GM12878 (cell line): Measurements from ENCODE around the gene C1orf174. TPM values are rescaled to one million over a fixed set of nuclear protein-coding genes. Genes with fewer than 3 reads are reported as not detected.

Experiments used
- ATAC-seq: fragments of 200-7000 bp; cut with Tn5 transposase; 3 replicates; pipeline ENCODE4 v1.9.1; 2020; ENCODE audit warnings: mild to moderate bottlenecking, moderate library complexity
- BruUV-seq: library from RNA; stranded (reverse); fragments of 400-500 nt; replicated peaks from 2 replicates; lab custom pipeline; 2021; lab: Mats Ljungman, UMichigan
- CTCF ChIA-PET: fragments of 300-600 bp; sonication (Branson Sonifier 250); formaldehyde crosslinking; extraction: SDS; loops from one replicate; lab custom pipeline; 2021; ENCODE audit warnings: inconsistent platforms; lab: Yijun Ruan, JAX
- POLR2A ChIA-PET: fragments of 350-600 bp; formaldehyde crosslinking; extraction: SDS; loops from one replicate; lab custom pipeline; 2021; ENCODE audit warnings: inconsistent platforms; lab: Charles Lee
- RAD21 ChIA-PET: fragments of 300-600 bp; sonication (Branson Sonifier 250); formaldehyde crosslinking; loops from one replicate; lab custom pipeline; 2023; ENCODE audit warnings: antibody characterized with exemption; ENCODE audit not compliant: unreplicated experiment; lab: Charles Lee
- SMC1A ChIA-PET: fragments of 300-600 bp; sonication (Branson Sonifier 250); formaldehyde crosslinking; loops from one replicate; lab custom pipeline; 2023; ENCODE audit not compliant: unreplicated experiment, uncharacterized antibody; lab: Charles Lee
- DNase-seq: peaks from one replicate; pipeline ENCODE4 v3.0.0-alpha.2; 2011; ENCODE audit warnings: low read depth, low spot score
- FAIRE-seq: peaks from 3 replicates; lab custom pipeline; 2011; peaks lifted over from hg19 to GRCh38; lab: Jason Lieb, UNC
- H2AFZ ChIP-seq: 2 replicates; pipeline ENCODE4 v1.6.0; 2011; ENCODE audit warnings: low read depth, low read length, control low read depth; ENCODE audit not compliant: control insufficient read depth
- H3K27ac ChIP-seq: 2 replicates; pipeline ENCODE4 v1.5.1; 2011; ENCODE audit warnings: control low read depth; ENCODE audit not compliant: control insufficient read depth, insufficient read depth
- H3K27me3 ChIP-seq, 2 experiments: replicated peaks in 1 of 2; 2 replicates each; pipeline versions ENCODE4 v1.6.0 to v1.6.1; 2011; ENCODE audit warnings: low read length in 1 of 2; ENCODE audit not compliant: control insufficient read depth in 2 of 2, insufficient read depth in 2 of 2
- H3K36me3 ChIP-seq, 2 experiments: 2 replicates each; pipeline ENCODE4 v1.5.1; 2011; ENCODE audit warnings: low read length in 1 of 2; ENCODE audit not compliant: control insufficient read depth in 2 of 2, insufficient read depth in 2 of 2
- H3K4me1 ChIP-seq: 2 replicates; pipeline ENCODE4 v1.6.1; 2011; ENCODE audit warnings: mild to moderate bottlenecking, low read length, moderate library complexity, mixed read lengths; ENCODE audit not compliant: control insufficient read depth, insufficient read depth
- H3K4me2 ChIP-seq: 2 replicates; pipeline ENCODE4 v1.6.0; 2011; ENCODE audit warnings: control low read depth; ENCODE audit not compliant: control insufficient read depth, insufficient read depth
- H3K4me3 ChIP-seq: fragments of 200-600 bp; sonication (generic); 2 replicates; pipeline ENCODE4 v1.5.1; 2016
- H3K79me2 ChIP-seq: 2 replicates; pipeline ENCODE4 v1.6.0; 2011; ENCODE audit warnings: low read length; ENCODE audit not compliant: control insufficient read depth, insufficient read depth
- H3K9ac ChIP-seq: 2 replicates; pipeline ENCODE4 v1.8.0; 2011; ENCODE audit warnings: low read length, control low read depth, mixed read lengths; ENCODE audit not compliant: control insufficient read depth, insufficient read depth
- H3K9me3 ChIP-seq: replicated peaks from 3 replicates; pipeline ENCODE4 v1.5.1; 2011; ENCODE audit warnings: mild to moderate bottlenecking, low read length; ENCODE audit not compliant: control insufficient read depth, insufficient read depth
- H4K20me1 ChIP-seq: 2 replicates; pipeline ENCODE4 v1.6.0; 2011; ENCODE audit not compliant: control insufficient read depth, insufficient read depth
- EED ChIP-seq: sonication (generic); IDR thresholded peaks from 2 replicates; pipeline ENCODE4 v1.6.1; 2016; ENCODE audit warnings: antibody characterized with exemption, low read depth
- FOXK2 ChIP-seq: fragments of 450-650 bp; IDR thresholded peaks from 2 replicates; pipeline ENCODE4 v1.6.1; 2017; ENCODE audit warnings: mild to moderate bottlenecking, moderate library complexity
- GABPA ChIP-seq: IDR thresholded peaks from 2 replicates; pipeline ENCODE4 v1.6.1; 2014; ENCODE audit warnings: antibody characterized with exemption, low read depth, mild to moderate bottlenecking, inconsistent platforms
- HDGF ChIP-seq: fragments of 450-650 bp; IDR thresholded peaks from 2 replicates; pipeline ENCODE4 v1.6.1; 2016; ENCODE audit warnings: antibody characterized with exemption
- JUND ChIP-seq: IDR thresholded peaks from 2 replicates; pipeline ENCODE4 v1.6.1; 2012; ENCODE audit warnings: low read depth, mild to moderate bottlenecking, low read length, improper control_type of control experiment, moderate library complexity
- KDM1A ChIP-seq: fragments of 200-600 bp; sonication (generic); IDR thresholded peaks from 2 replicates; pipeline ENCODE4 v1.6.1; 2016; ENCODE audit warnings: borderline replicate concordance
- MYC ChIP-seq: IDR thresholded peaks from 2 replicates; pipeline ENCODE4 v1.6.1; 2011; ENCODE audit warnings: mild to moderate bottlenecking, low read length, moderate library complexity, inconsistent platforms; ENCODE audit not compliant: insufficient read depth, insufficient replicate concordance, insufficient read length, severe bottlenecking
- NFIC ChIP-seq: IDR thresholded peaks from 2 replicates; pipeline ENCODE4 v1.6.1; 2012; ENCODE audit warnings: low read depth, mild to moderate bottlenecking, inconsistent platforms, low read length, moderate library complexity
- NFYA ChIP-seq: IDR thresholded peaks from 2 replicates; pipeline ENCODE4 v1.6.1; 2011; ENCODE audit warnings: low read depth, mild to moderate bottlenecking, low read length, improper control_type of control experiment, borderline replicate concordance
- NRF1 ChIP-seq: conservative IDR thresholded peaks from 2 replicates; pipeline ENCODE4 v1.6.1; 2011; ENCODE audit warnings: mild to moderate bottlenecking, low read depth, low read length, improper control_type of control experiment
- POLR2AphosphoS2 ChIP-seq: IDR thresholded peaks from 2 replicates; pipeline ENCODE4 v1.6.1; 2011; ENCODE audit warnings: low read depth, mild to moderate bottlenecking, low read length, improper control_type of control experiment, moderate library complexity
- RBBP5 ChIP-seq: fragments of 200-600 bp; sonication (generic); conservative IDR thresholded peaks from 2 replicates; pipeline ENCODE4 v1.6.1; 2016
- RUNX3 ChIP-seq: IDR thresholded peaks from 2 replicates; pipeline ENCODE4 v1.6.1; 2012; ENCODE audit warnings: low read length, inconsistent platforms
- SMAD5 ChIP-seq: IDR thresholded peaks from 2 replicates; pipeline ENCODE4 v1.6.1; 2016; ENCODE audit warnings: antibody characterized with exemption, low read depth
- YBX1 ChIP-seq: fragments of 450-650 bp; IDR thresholded peaks from 2 replicates; pipeline ENCODE4 v1.6.1; 2016; ENCODE audit warnings: antibody characterized with exemption
- ZZZ3 ChIP-seq: IDR thresholded peaks from 2 replicates; pipeline ENCODE4 v1.6.1; 2011; ENCODE audit warnings: low read depth; ENCODE audit not compliant: control insufficient read depth, insufficient read length
- WGBS: methylation state at CpG from one replicate; pipeline ENCODE4 v1.1.6; 2016; ENCODE audit warnings: low lambda C conversion rate; ENCODE audit not compliant: insufficient replicate concordance, insufficient coverage; ENCODE audit errors: missing lambda C conversion rate; 5-methylcytosine and 5-hydroxymethylcytosine counted together
- in situ Hi-C: fragments of 300-500 bp; cut with MboI; formaldehyde crosslinking; loops from 9 replicates; pipeline ENCODE4 v1.14.3; 2018; ENCODE audit warnings: mixed read lengths
- intact Hi-C: fragments of 100-400 bp; cut with micrococcal nuclease; formaldehyde crosslinking; loops from one replicate; pipeline ENCODE4 v1.14.2; 2022; ENCODE audit not compliant: unreplicated experiment
- polyA plus RNA-seq, 11 experiments: library from polyadenylated mRNA; depleted of rRNA in 4 of 11; unstranded in 6 of 11; stranded (reverse) in 5 of 11; fragments of >200 nt; fragmentation: Nextera tagmentation in 4 of 11; fragmentation: Illumina TruSeq in 1 of 11; extraction: Ambion mirVana in 4 of 11; extraction: Trizol in 1 of 11; gene quantifications; 1 replicate in 1 of 11; 2 replicates in 10 of 11; pipeline versions ENCODE4 v1.2.1 to v1.2.3, GENCODE V29; 2011 to 2016; ENCODE audit warnings: inconsistent platforms in 2 of 11, missing spikeins in 2 of 11, low read depth in 1 of 11
- total RNA-seq, 4 experiments: library from RNA; depleted of rRNA in 3 of 4; stranded (reverse); fragments of >200 nt in 3 of 4; fragmentation: Illumina TruSeq in 1 of 4; extraction: Trizol in 1 of 4; gene quantifications; 2 replicates each; pipeline versions ENCODE4 v1.2.1 to v1.2.3, GENCODE V29; 2013 to 2021
- TF ChIP-seq, protein P1 (sequence below): fragments of 450-650 bp; IDR thresholded peaks from 2 replicates; pipeline ENCODE4 v1.6.1; 2017; ENCODE audit warnings: mild to moderate bottlenecking, moderate library complexity
- TF ChIP-seq, protein P2 (sequence below): fragments of 450-650 bp; formaldehyde crosslinking; IDR thresholded peaks from 2 replicates; pipeline ENCODE4 v1.4.0; 2020; ENCODE audit warnings: mild to moderate bottlenecking, moderate library complexity

The C1orf174 gene
- total and polyA plus RNA-seq, 10 of the 15 experiments (the other 5 are each of a cell fraction or from before 2014, with no cell fraction given), result 17.5 to 35.4 (median 25.1) TPM

DNA sequence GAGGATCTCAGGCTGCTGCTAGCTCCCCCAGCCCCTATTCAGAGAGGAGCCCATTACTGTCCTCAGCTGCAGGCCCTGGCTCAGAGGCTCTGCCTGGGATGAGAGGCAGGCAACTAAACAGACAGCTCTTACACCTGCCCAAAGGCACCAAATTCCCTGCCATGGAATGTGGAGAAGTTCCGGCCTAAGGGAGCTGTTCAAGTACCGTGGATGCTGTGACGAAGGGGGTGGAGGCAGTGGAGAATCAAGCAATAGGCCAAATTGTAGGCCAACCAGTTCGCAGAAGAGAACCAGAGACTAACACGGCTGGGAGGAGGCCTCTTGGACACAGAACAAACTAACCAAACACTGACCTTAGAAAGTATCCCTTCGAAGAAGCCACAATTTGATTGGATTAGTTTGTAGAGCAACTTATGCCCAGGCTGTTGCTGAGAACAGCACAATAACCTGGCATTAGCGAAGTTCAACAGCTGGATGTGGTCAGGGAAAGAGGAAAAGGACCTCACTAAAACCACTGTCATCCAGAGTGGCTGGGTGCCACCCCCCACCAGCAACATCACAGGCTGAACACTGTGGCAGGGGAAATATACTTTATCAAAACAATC is 3.6 kb downstream of the C1orf174 start (continued):
- TF ChIP-seq, protein P1, sequence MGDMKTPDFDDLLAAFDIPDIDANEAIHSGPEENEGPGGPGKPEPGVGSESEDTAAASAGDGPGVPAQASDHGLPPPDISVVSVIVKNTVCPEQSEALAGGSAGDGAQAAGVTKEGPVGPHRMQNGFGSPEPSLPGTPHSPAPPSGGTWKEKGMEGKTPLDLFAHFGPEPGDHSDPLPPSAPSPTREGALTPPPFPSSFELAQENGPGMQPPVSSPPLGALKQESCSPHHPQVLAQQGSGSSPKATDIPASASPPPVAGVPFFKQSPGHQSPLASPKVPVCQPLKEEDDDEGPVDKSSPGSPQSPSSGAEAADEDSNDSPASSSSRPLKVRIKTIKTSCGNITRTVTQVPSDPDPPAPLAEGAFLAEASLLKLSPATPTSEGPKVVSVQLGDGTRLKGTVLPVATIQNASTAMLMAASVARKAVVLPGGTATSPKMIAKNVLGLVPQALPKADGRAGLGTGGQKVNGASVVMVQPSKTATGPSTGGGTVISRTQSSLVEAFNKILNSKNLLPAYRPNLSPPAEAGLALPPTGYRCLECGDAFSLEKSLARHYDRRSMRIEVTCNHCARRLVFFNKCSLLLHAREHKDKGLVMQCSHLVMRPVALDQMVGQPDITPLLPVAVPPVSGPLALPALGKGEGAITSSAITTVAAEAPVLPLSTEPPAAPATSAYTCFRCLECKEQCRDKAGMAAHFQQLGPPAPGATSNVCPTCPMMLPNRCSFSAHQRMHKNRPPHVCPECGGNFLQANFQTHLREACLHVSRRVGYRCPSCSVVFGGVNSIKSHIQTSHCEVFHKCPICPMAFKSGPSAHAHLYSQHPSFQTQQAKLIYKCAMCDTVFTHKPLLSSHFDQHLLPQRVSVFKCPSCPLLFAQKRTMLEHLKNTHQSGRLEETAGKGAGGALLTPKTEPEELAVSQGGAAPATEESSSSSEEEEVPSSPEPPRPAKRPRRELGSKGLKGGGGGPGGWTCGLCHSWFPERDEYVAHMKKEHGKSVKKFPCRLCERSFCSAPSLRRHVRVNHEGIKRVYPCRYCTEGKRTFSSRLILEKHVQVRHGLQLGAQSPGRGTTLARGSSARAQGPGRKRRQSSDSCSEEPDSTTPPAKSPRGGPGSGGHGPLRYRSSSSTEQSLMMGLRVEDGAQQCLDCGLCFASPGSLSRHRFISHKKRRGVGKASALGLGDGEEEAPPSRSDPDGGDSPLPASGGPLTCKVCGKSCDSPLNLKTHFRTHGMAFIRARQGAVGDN, result no peak
- TF ChIP-seq ZZZ3 (no peak), FOXK2 (no peak), HDGF (no peak)

DNA sequence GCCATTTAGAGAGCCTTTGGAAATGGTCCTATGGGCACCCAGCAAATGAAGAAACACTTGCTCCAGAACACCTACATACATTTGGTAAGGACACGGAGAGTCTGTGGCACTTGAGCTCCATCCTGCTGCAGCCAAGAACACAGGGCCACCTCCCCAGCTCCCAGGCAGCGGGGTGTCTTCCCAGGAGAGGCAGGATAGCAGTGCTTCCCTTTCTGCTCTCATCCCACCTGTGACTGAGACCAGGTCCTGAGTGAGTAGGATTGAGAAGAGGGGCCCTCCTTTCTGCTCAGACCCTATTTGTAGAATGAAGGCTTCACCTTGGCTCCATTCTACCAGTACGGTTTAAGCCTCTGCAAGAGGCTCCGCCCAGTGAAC is 4.1 kb downstream of the C1orf174 start:
- FAIRE-seq, result no peak
- SMC1A ChIA-PET, result no interaction called here
- WGBS, result 96% methylated on average over 4 of the region's 4 CpGs
- in situ Hi-C loops (no loop called here), intact Hi-C loops (no loop called here)
- H3K79me2 ChIP-seq, result peaks cover 30% of the 10 kb centered on the region
- no peaks in the 10 kb centered on the region; the same call in 2 of the 3 replicates for H3K9me3 ChIP-seq
- H3K27me3 ChIP-seq, result no peaks in the 10 kb centered on the region
- POLR2A ChIA-PET, result no interaction called here
- peaks cover 0 to 2% of the 10 kb centered on the region in 2 experiments; a peak in 1 of 4 replicates for H3K36me3 ChIP-seq
- H3K27ac ChIP-seq, result no peak overlapping the region
- RAD21 ChIA-PET, result no interaction called here
- no peak overlapping the region for H3K4me2 ChIP-seq
- CTCF ChIA-PET, result no interaction called here
- H4K20me1 ChIP-seq, result no peaks in the 10 kb centered on the region
- H3K4me1 ChIP-seq, result peaks cover 10% of the 10 kb centered on the region
- no peak for ATAC-seq
- DNase-seq, result no peak
- H2AFZ ChIP-seq, result no peak overlapping the region
- no TSS peak for BruUV-seq
- H3K9ac ChIP-seq, result no peak overlapping the region
- H3K4me3 ChIP-seq, result no peak overlapping the region
- TF ChIP-seq EED (no peak), KDM1A (no peak), YBX1 (no peak), SMAD5 (no peak), NRF1 (no peak), NFYA (no peak), RUNX3 (no peak), RBBP5 (no peak), NFIC (no peak), POLR2AphosphoS2 (no peak), GABPA (no peak), MYC (no peak), JUND (no peak)
- TF ChIP-seq, protein P2, sequence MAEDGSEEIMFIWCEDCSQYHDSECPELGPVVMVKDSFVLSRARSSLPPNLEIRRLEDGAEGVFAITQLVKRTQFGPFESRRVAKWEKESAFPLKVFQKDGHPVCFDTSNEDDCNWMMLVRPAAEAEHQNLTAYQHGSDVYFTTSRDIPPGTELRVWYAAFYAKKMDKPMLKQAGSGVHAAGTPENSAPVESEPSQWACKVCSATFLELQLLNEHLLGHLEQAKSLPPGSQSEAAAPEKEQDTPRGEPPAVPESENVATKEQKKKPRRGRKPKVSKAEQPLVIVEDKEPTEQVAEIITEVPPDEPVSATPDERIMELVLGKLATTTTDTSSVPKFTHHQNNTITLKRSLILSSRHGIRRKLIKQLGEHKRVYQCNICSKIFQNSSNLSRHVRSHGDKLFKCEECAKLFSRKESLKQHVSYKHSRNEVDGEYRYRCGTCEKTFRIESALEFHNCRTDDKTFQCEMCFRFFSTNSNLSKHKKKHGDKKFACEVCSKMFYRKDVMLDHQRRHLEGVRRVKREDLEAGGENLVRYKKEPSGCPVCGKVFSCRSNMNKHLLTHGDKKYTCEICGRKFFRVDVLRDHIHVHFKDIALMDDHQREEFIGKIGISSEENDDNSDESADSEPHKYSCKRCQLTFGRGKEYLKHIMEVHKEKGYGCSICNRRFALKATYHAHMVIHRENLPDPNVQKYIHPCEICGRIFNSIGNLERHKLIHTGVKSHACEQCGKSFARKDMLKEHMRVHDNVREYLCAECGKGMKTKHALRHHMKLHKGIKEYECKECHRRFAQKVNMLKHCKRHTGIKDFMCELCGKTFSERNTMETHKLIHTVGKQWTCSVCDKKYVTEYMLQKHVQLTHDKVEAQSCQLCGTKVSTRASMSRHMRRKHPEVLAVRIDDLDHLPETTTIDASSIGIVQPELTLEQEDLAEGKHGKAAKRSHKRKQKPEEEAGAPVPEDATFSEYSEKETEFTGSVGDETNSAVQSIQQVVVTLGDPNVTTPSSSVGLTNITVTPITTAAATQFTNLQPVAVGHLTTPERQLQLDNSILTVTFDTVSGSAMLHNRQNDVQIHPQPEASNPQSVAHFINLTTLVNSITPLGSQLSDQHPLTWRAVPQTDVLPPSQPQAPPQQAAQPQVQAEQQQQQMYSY (CRISPR knock-in tag), result no peak
